K562 (cell line): ENCODE results near the gene CLIC1. TPM values are rescaled to one million over a fixed set of nuclear protein-coding genes. Genes with fewer than 3 reads are reported as not detected.

ENCODE experiments used
- ARID1B ChIP-seq: fragments of 450-650 bp; IDR thresholded peaks from 2 replicates; pipeline ENCODE4 v1.6.1; 2016; ENCODE audit warnings: antibody characterized with exemption, mild to moderate bottlenecking, inconsistent platforms
- CBFA2T2 ChIP-seq: fragments of 450-650 bp; conservative IDR thresholded peaks from 2 replicates; pipeline ENCODE4 v1.6.1; 2017; ENCODE audit warnings: mild to moderate bottlenecking
- CREBBP ChIP-seq: IDR thresholded peaks from one replicate; pipeline ENCODE4 v1.6.1; 2012; ENCODE audit warnings: low read depth, mild to moderate bottlenecking, control low read depth, inconsistent platforms, low read length
- EGR1 ChIP-seq: fragments of 450-650 bp; conservative IDR thresholded peaks from 2 replicates; pipeline ENCODE4 v1.6.1; 2017; ENCODE audit warnings: mild to moderate bottlenecking
- EHMT2 ChIP-seq: fragments of 450-650 bp; IDR thresholded peaks from 2 replicates; pipeline ENCODE4 v1.6.1; 2018; ENCODE audit warnings: antibody characterized with exemption
- ETS2 ChIP-seq: IDR thresholded peaks from 2 replicates; pipeline ENCODE4 v1.6.1; 2016; ENCODE audit warnings: borderline replicate concordance, missing genetic modification characterization, mild to moderate bottlenecking, moderate library complexity, missing compliant biosample characterization; ENCODE audit not compliant: poor library complexity, severe bottlenecking
- L3MBTL2 ChIP-seq: fragments of 450-650 bp; IDR thresholded peaks from 2 replicates; pipeline ENCODE4 v1.6.1; 2016; ENCODE audit warnings: mild to moderate bottlenecking, moderate library complexity
- MECOM ChIP-seq: fragments of 250-450 bp; sonication (Bioruptor Pico); IDR thresholded peaks from 2 replicates; pipeline ENCODE4 v1.8.0; 2022; ENCODE audit warnings: inconsistent platforms
- POU5F1 ChIP-seq: fragments of 150-350 bp; IDR thresholded peaks from 2 replicates; pipeline ENCODE4 v1.6.1; 2014; ENCODE audit warnings: borderline replicate concordance, low read length, low read depth, mild to moderate bottlenecking; ENCODE audit not compliant: partially characterized antibody
- PPARD ChIP-seq: fragments of 250-450 bp; sonication (Bioruptor Pico); IDR thresholded peaks from 2 replicates; pipeline ENCODE4 v1.8.0; 2022; ENCODE audit warnings: inconsistent platforms, mild to moderate bottlenecking, moderate library complexity
- SIRT6 ChIP-seq: IDR thresholded peaks from one replicate; pipeline ENCODE4 v1.6.1; 2012; ENCODE audit warnings: low read depth, mild to moderate bottlenecking, control low read depth, inconsistent platforms, low read length, moderate library complexity
- SNIP1 ChIP-seq: fragments of 450-650 bp; IDR thresholded peaks from 2 replicates; pipeline ENCODE4 v1.7.1; 2017; ENCODE audit warnings: low read depth, mild to moderate bottlenecking
- SRSF9 ChIP-seq: fragments of 200-400 bp; formaldehyde crosslinking; IDR thresholded peaks from 2 replicates; pipeline ENCODE4 v1.6.1; 2017; ENCODE audit warnings: low read depth, low read length, borderline replicate concordance
- TARDBP ChIP-seq: fragments of 450-650 bp; IDR thresholded peaks from 2 replicates; pipeline ENCODE4 v1.6.1; 2016
- U2AF2 ChIP-seq: fragments of 200-400 bp; formaldehyde crosslinking; optimal IDR thresholded peaks from 2 replicates; pipeline ENCODE3; 2017; ENCODE audit warnings: low read depth, mild to moderate bottlenecking, low read length
- ZBTB7A ChIP-seq: IDR thresholded peaks from 2 replicates; pipeline ENCODE4 v1.6.1; 2011; ENCODE audit warnings: low read depth, mild to moderate bottlenecking, low read length, moderate library complexity, borderline replicate concordance; ENCODE audit not compliant: control insufficient read depth
- ZBTB9 ChIP-seq: fragments of 450-650 bp; formaldehyde crosslinking; IDR thresholded peaks from 2 replicates; pipeline ENCODE4 v1.4.0; 2020; ENCODE audit warnings: mild to moderate bottlenecking, moderate library complexity
- ZNF3 ChIP-seq: fragments of 250-450 bp; sonication (Bioruptor Pico); IDR thresholded peaks from 2 replicates; pipeline ENCODE4 v1.5.0; 2021; ENCODE audit warnings: mild to moderate bottlenecking, moderate library complexity
- ZNF311 ChIP-seq: fragments of 250-450 bp; sonication (Bioruptor Pico); IDR thresholded peaks from 2 replicates; pipeline ENCODE4 v1.4.0; 2020; ENCODE audit warnings: mild to moderate bottlenecking, moderate library complexity
- ZNF395 ChIP-seq: fragments of 200-800 bp; sonication (Bioruptor generic); IDR thresholded peaks from 2 replicates; pipeline ENCODE4 v1.6.1; 2017; ENCODE audit warnings: missing genetic modification characterization, missing compliant biosample characterization
- ZNF512 ChIP-seq: IDR thresholded peaks from 2 replicates; pipeline ENCODE4 v1.6.1; 2016; ENCODE audit warnings: missing genetic modification characterization, missing compliant biosample characterization
- ZNF551 ChIP-seq: fragments of 250-450 bp; sonication (Bioruptor Pico); IDR thresholded peaks from 2 replicates; pipeline ENCODE4 v1.5.0; 2021; ENCODE audit warnings: mild to moderate bottlenecking, moderate library complexity
- ZZZ3 ChIP-seq: fragments of 450-650 bp; IDR thresholded peaks from 2 replicates; pipeline ENCODE4 v1.6.1; 2016; ENCODE audit warnings: antibody characterized with exemption, mild to moderate bottlenecking, moderate library complexity
- polyA plus RNA-seq, 8 experiments: library from polyadenylated mRNA; depleted of rRNA in 4 of 8; stranded (reverse) in 5 of 8; unstranded in 3 of 8; fragments of >200 nt; fragmentation: Nextera tagmentation in 2 of 8; fragmentation: Illumina TruSeq in 1 of 8; extraction: Ambion mirVana in 2 of 8; extraction: Trizol in 1 of 8; gene quantifications; 2 replicates each; pipeline versions ENCODE4 v1.2.1 to v1.2.3, GENCODE V29; 2011 to 2014; ENCODE audit warnings: inconsistent platforms in 1 of 8, missing spikeins in 1 of 8
- total RNA-seq, 7 experiments: library from RNA; depleted of rRNA in 6 of 7; stranded (reverse); fragments of >200 nt in 6 of 7; fragmentation: Illumina TruSeq in 2 of 7; extraction: Trizol in 2 of 7; gene quantifications; 2 replicates each; pipeline versions ENCODE4 v1.2.1 to v1.2.3, GENCODE V29; 2011 to 2021; ENCODE audit warnings: low replicate concordance in 1 of 7
- TF ChIP-seq, protein P1 (sequence below): fragments of 250-450 bp; sonication (Bioruptor Pico); IDR thresholded peaks from 2 replicates; pipeline ENCODE4 v1.5.0; 2020; ENCODE audit warnings: mild to moderate bottlenecking

CLIC1 gene
- total and polyA plus RNA-seq, 9 of the 15 experiments (the other 6 are each of a cell fraction or from before 2014, with no cell fraction given): 1,267 to 2,419 (median 1,808) TPM

DNA sequence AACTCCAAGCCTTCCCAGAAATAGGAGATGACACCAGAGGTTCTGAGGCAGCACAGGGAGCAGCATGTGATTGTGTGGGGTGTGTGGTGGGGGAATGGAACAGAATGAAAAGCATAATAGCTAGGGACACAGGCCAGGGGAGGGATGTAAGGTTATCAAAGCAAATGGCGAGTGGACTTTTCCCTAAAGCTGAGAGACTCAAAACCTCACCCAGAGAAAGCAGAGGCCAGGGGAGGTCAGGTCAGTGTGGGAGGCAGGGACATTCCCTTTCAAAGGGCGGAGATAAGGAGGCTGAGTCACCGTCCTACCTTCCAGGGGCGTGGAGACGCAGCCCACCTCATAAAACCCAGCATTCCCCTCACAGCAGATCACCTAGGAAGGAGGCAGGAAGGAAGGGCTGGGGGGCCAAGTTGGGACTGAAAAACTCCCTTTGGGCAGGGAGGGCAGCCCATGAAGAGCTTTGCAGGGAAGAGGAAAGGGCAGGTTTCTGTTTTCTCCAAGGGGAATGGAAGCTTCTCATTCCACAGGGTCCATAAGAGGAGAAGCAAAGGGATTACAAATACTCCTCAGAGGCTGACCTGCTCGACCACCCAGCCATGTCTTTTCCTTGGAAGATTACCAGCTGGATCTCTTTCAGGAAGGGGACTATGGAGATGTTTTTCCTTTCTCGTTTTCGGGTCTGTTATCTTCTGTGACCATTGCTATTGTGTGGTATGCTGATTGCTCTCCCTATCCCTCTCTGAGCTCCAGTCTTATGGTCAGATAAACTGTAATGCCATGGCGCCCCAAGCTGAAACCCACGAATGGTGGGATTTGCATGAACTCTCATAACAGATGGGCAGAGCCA is 45.9 kb downstream of the CLIC1 start (continued):
- TF ChIP-seq SNIP1 (no peak), ZNF311 (no peak), PPARD (CRISPR knock-in tag) (no peak), L3MBTL2 (no peak; the same call in 1 of the 2 replicates), SIRT6 (no peak), MECOM (CRISPR knock-in tag) (peak; percentile 58; the same call in 1 of the 2 replicates), ZNF395 (CRISPR knock-in tag) (no peak; the same call in 1 of the 2 replicates), CREBBP (no peak), ZNF512 (tag) (no peak), ZZZ3 (no peak), ZNF3 (0 out of 2 replicates have a peak, but pooled peaks have one; percentile 53), POU5F1 (no peak), ARID1B (peak; percentile 98), EGR1 (peak; percentile 95), ZBTB9 (peak; percentile 87), TARDBP (peak; percentile 54; the same call in 1 of the 2 replicates), U2AF2 (no peak), ZNF551 (CRISPR knock-in tag) (no peak), SRSF9 (no peak), EHMT2 (peak; percentile 36; the same call in 1 of the 2 replicates), ZBTB7A (peak; percentile 100), ETS2 (tag) (no peak), CBFA2T2 (peak; percentile 92)
- TF ChIP-seq, protein P1, sequence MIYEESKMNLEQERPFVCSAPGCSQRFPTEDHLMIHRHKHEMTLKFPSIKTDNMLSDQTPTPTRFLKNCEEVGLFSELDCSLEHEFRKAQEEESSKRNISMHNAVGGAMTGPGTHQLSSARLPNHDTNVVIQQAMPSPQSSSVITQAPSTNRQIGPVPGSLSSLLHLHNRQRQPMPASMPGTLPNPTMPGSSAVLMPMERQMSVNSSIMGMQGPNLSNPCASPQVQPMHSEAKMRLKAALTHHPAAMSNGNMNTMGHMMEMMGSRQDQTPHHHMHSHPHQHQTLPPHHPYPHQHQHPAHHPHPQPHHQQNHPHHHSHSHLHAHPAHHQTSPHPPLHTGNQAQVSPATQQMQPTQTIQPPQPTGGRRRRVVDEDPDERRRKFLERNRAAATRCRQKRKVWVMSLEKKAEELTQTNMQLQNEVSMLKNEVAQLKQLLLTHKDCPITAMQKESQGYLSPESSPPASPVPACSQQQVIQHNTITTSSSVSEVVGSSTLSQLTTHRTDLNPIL (CRISPR knock-in tag): no peak
